ENCODE results near the gene VRK2. TPM values are rescaled to one million over a fixed set of nuclear protein-coding genes. Genes with fewer than 3 reads are reported as not detected.

The VRK2 gene
- total RNA-seq, 1 donor, result 47.1 TPM

- no peak for TF ChIP-seq CTCF (IDR thresholded peaks at IDR 0.05; ENCODE audit: insufficient read depth, low read length)
- H3K4me3 ChIP-seq (ENCODE audit: low read depth, low read length), result no peak overlapping the region
- no peak for DNase-seq (ENCODE audit: low read depth)
Measured at GRCh38 chr2:58051445-58051844, 4.8 kb downstream of the VRK2 start.

GRCh38 chr2:58052978-58053377 lies 6.4 kb downstream of the VRK2 start:
- DNase-seq (ENCODE audit: low read depth), result no peak
- H3K4me3 ChIP-seq (ENCODE audit: low read depth, low read length), result no peak overlapping the region
- no peak for TF ChIP-seq CTCF (IDR thresholded peaks at IDR 0.05; ENCODE audit: insufficient read depth, low read length)

- DNase-seq (ENCODE audit: low read depth), result peak; percentile 68
- TF ChIP-seq CTCF (IDR thresholded peaks at IDR 0.05; ENCODE audit: insufficient read depth, low read length), result no peak
Measured at GRCh38 chr2:58054264-58054663, 7.7 kb downstream of the VRK2 start.

GRCh38 chr2:58055033-58055786 lies 8.6 kb downstream of the VRK2 start:
- no peak for DNase-seq (ENCODE audit: low read depth)
- H3K4me3 ChIP-seq (ENCODE audit: low read depth, low read length), result no peak overlapping the region
- TF ChIP-seq CTCF (IDR thresholded peaks at IDR 0.05; ENCODE audit: insufficient read depth, low read length), result no peak

More at GRCh38 chr2:58054264-58054663, 7.7 kb downstream of the VRK2 start:
- H3K4me3 ChIP-seq (ENCODE audit: low read depth, low read length), result no peak overlapping the region

- DNase-seq (ENCODE audit: low read depth), result no peak
- no peak for TF ChIP-seq CTCF (IDR thresholded peaks at IDR 0.05; ENCODE audit: insufficient read depth, low read length)
- H3K4me3 ChIP-seq (ENCODE audit: low read depth, low read length), result no peak overlapping the region
Measured at GRCh38 chr2:58056192-58056916, 9.7 kb downstream of the VRK2 start.

- DNase-seq (ENCODE audit: low read depth), result no peak
- TF ChIP-seq CTCF (IDR thresholded peaks at IDR 0.05; ENCODE audit: insufficient read depth, low read length), result no peak
- H3K4me3 ChIP-seq (ENCODE audit: low read depth, low read length), result no peak overlapping the region
Measured at GRCh38 chr2:58057707-58058530, 11.3 kb downstream of the VRK2 start.
